Spleen (tissue), 11 donors: Measurements from ENCODE around the gene TBC1D13. TPM values are rescaled to one million over a fixed set of nuclear protein-coding genes. Genes with fewer than 3 reads are reported as not detected.
"Not testable (repeated sequence)": the region's sequence is repeated elsewhere in the genome, so short reads cannot be mapped to it uniquely, and the experiment has no call there.

Source experiments
- DNase-seq: peaks from one replicate; pipeline ENCODE4 v3.0.0-alpha.2; 2020
- H3K27ac ChIP-seq, 8 donors: fragments of 200-600 bp; sonication (generic) in 7 of 8; 1 replicate in 4 of 8; 2 replicates in 4 of 8; pipeline versions ENCODE4 v1.5.0 to v1.8.0; 2016 to 2021; ENCODE audit warnings: inconsistent platforms in 4 of 8, mild to moderate bottlenecking in 4 of 8, moderate library complexity in 1 of 8
- H3K27me3 ChIP-seq, 7 donors: fragments of 200-600 bp; sonication (generic) in 6 of 7; replicated peaks in 1 of 7; 1 replicate in 4 of 7; 2 replicates in 3 of 7; pipeline versions ENCODE4 v1.5.0 to v1.8.0; 2016 to 2021; ENCODE audit warnings: inconsistent platforms in 3 of 7, mild to moderate bottlenecking in 1 of 7
- H3K36me3 ChIP-seq, 6 donors: fragments of 200-600 bp; sonication (generic) in 5 of 6; 1 replicate in 4 of 6; 2 replicates in 2 of 6; pipeline versions ENCODE4 v1.5.0 to v1.8.0; 2016 to 2021; ENCODE audit warnings: inconsistent platforms in 2 of 6
- H3K4me1 ChIP-seq, 6 donors: fragments of 200-600 bp; sonication (generic) in 5 of 6; 1 replicate in 3 of 6; 2 replicates in 3 of 6; pipeline versions ENCODE4 v1.5.0 to v1.8.0; 2016 to 2021; ENCODE audit warnings: inconsistent platforms in 3 of 6
- H3K4me3 ChIP-seq, 8 donors: fragments of 200-600 bp; sonication (generic) in 7 of 8; 1 replicate in 4 of 8; 2 replicates in 4 of 8; pipeline versions ENCODE4 v1.5.0 to v1.8.0; 2016 to 2021; ENCODE audit warnings: inconsistent platforms in 4 of 8, mild to moderate bottlenecking in 4 of 8, moderate library complexity in 2 of 8
- H3K9me3 ChIP-seq, 8 donors: fragments of 200-600 bp; sonication (generic) in 7 of 8; 1 replicate in 4 of 8; 2 replicates in 4 of 8; pipeline versions ENCODE4 v1.5.0 to v1.8.0; 2016 to 2021; ENCODE audit warnings: inconsistent platforms in 4 of 8
- POLR2A ChIP-seq, 3 donors: fragments of 450-650 bp; IDR thresholded peaks; one replicate each; pipeline ENCODE4 v1.5.1; 2017; ENCODE audit warnings: antibody characterized with exemption in 3 of 3, mild to moderate bottlenecking in 1 of 3
- POLR2AphosphoS5 ChIP-seq, 3 donors: sonication (generic); formaldehyde crosslinking; IDR thresholded peaks; one replicate each; pipeline ENCODE4 v1.5.1; 2017; ENCODE audit warnings: antibody characterized with exemption in 3 of 3
- WGBS, 5 donors: extraction: QIAGEN DNeasy Blood & Tissue Kit in 3 of 5; methylation state at CpG; one replicate each; pipeline versions ENCODE4 v1.1.5 to v1.1.7; 2013 to 2018; 5-methylcytosine and 5-hydroxymethylcytosine counted together
- intact Hi-C: fragments of 100-400 bp; cut with DNase I; formaldehyde crosslinking; loops from one replicate; pipeline ENCODE4 v1.15.0; 2023; ENCODE audit warnings: low total_unique reads
- polyA plus RNA-seq, 3 donors: library from polyadenylated mRNA; stranded (reverse); fragments of 200-250 nt; gene quantifications; one replicate each; pipeline ENCODE4 v1.2.1, GENCODE V29; 2013
- total RNA-seq, 7 donors: library from RNA; depleted of rRNA in 3 of 7; stranded (reverse); fragments of >200 nt in 3 of 7; fragmentation: NEBNext Ultra II Directional in 4 of 7; extraction: Animal tissue kit (Norgen Biotek cat#: 25700) in 4 of 7; gene quantifications; one replicate each; pipeline versions ENCODE4 v1.1.0 to v1.2.1, GENCODE V29; 2016 to 2021
- TF ChIP-seq, protein P1 (sequence below), 11 experiments: fragments of 200-600 bp in 7 of 11; fragments of 450-650 bp in 4 of 11; sonication (generic) in 4 of 11; IDR thresholded peaks in 8 of 11; conservative IDR thresholded peaks in 3 of 11; 1 replicate in 7 of 11; 2 replicates in 4 of 11; pipeline versions ENCODE4 v1.4.0 to v1.8.0; 2016 to 2021; ENCODE audit warnings: antibody characterized with exemption in 11 of 11, inconsistent platforms in 4 of 11, mild to moderate bottlenecking in 1 of 11
- donor health status: healthy with polysubstance abuse.
- donor health status: DM: no; HTN: no; CAD: no; lungs with moderate emphysema.
- donor health status: DM: no; HTN: no; CAD: no.
- donor health status: Bipolar disorder and iron deficiency.
- donor health status: healthy.
- donor health status: DM: no; HTN: no; CAD: no.
- donor health status: DM: yes; HTN: yes; CAD: no.

TBC1D13 gene
- total and polyA plus RNA-seq, 10 donors: 10.8 to 34.2 (median 23.9) TPM

DNA sequence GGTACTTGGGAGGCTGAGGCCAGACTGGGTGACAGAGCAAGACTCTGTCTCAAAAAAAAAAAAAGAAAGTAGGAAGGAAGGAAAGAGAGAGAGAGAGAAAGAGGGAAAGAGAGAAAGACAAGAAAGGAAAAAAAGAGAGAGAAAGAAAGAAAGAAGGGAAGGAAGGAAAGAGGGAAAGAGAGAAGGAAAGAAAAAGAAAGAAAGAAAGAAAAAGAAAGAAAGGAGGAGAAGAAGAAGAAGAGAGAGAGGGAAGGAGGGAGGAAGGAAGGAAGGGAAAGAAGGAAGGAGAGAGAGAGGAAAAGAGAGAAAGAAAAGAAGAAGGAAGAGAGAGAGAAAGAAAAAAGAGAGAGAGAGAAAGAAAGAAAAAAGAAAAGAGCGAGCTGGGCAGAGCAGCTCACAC lies 12.2 kb upstream of the TBC1D13 start:
- peaks cover 7 to 25% (median 22%) of the 10 kb centered on the region in 6 donors for H3K4me1 ChIP-seq
- 81 to 94% (median 86%) methylated on average over 1 of the region's 1 CpG for WGBS, 5 donors

DNA sequence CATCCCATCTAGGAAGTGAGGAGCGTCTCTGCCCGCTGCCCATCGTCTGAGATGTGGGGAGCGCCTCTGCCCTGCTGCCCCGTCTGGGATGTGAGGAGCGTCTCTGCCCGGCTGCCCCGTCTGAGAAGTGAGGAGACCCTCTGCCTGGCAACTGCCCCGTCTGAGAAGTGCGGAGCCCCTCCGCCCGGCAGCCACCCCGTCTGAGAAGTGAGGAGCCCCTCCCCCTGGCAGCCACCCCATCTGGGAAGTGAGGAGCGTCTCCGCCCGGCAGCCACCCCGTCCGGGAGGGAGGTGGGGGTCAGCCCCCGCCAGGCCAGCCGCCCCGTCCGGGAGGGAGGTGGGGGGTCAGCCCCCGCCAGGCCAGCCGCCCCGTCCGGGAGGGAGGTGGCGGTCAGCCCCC lies 7.0 kb upstream of the TBC1D13 start:
- H3K4me3 ChIP-seq, DNase-seq, intact Hi-C loops, H3K36me3 ChIP-seq, H3K27me3 ChIP-seq, H3K27ac ChIP-seq: not testable (repeated sequence)
- Histone ChIP-seq H3K9me3 (peaks cover 0 to 27% (median 16%) of the 10 kb centered on the region in 8 donors), H3K4me1 (peaks cover 0 to 18% (median 0%) of the 10 kb centered on the region in 6 donors)
- 87 to 99% (median 96%) methylated on average over 10 to 27 of the region's 27 CpGs for WGBS, 5 donors

More for the DNA sequence above, 12.2 kb upstream of the TBC1D13 start:
- Histone ChIP-seq H3K27me3 (no peaks in the 10 kb centered on the region), H3K9me3 (peaks cover 0 to 16% (median 10%) of the 10 kb centered on the region in 8 donors), H3K27ac (no peak overlapping the region), H3K4me3 (no peak overlapping the region), H3K36me3 (no peaks in the 10 kb centered on the region)
- no peak for TF ChIP-seq POLR2A (IDR thresholded peaks at IDR 0.05)
- no peak for TF ChIP-seq POLR2AphosphoS5 (IDR thresholded peaks at IDR 0.05)
- TF ChIP-seq, protein P1, sequence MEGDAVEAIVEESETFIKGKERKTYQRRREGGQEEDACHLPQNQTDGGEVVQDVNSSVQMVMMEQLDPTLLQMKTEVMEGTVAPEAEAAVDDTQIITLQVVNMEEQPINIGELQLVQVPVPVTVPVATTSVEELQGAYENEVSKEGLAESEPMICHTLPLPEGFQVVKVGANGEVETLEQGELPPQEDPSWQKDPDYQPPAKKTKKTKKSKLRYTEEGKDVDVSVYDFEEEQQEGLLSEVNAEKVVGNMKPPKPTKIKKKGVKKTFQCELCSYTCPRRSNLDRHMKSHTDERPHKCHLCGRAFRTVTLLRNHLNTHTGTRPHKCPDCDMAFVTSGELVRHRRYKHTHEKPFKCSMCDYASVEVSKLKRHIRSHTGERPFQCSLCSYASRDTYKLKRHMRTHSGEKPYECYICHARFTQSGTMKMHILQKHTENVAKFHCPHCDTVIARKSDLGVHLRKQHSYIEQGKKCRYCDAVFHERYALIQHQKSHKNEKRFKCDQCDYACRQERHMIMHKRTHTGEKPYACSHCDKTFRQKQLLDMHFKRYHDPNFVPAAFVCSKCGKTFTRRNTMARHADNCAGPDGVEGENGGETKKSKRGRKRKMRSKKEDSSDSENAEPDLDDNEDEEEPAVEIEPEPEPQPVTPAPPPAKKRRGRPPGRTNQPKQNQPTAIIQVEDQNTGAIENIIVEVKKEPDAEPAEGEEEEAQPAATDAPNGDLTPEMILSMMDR (IDR thresholded peaks at IDR 0.05 in 8 of 11, conservative IDR thresholded peaks at IDR 0.05 in 3 of 11): no peak
- DNase-seq: no peak
- intact Hi-C loops: no loop called here

DNA sequence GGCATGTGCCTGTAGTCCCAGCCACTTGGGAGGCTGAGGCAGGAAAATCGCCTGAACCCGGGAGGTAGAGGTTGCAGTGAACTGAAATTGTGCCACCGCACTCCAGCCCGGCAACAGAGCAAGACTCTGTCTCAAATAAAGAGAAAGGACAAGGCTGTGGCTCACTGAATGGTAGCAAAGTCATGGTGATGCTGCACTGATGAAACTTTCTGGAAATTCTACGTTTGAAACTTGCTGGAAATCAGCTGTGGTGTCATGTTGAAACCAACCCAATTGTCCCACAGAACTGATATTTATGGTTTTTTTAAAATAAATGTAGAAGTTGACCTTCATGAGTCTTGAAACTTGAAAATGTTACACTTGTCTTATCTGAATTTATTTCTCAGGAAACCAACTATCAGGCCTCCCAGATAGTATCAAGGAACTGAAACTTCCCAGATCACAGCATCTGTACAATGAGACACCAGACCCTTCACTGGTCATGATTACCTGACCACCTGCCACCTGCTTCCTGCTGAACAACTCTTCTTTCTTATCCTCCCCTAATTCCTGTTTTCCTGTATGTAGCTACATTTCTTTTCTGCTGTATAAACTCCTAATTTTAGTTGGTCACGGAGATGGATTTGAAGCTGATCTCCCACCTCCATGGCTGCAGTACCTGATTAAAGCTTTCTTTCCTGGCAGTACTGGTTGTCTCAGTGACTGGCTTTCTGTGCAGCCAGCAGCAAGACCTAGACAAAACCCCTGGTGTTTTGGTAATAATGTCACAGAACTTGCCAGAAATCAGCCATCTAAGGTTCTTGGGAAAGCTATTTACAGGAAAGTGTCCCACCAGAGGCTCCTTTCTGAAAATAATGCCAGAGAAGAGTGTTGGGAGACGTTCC lies 5.6 kb upstream of the TBC1D13 start:
- Histone ChIP-seq H3K27me3 (no peaks in the 10 kb centered on the region), H3K4me3 (no peak overlapping the region), H3K27ac (peak overlapping the region in 3 of 8 donors; percentile 15 to 38 (median 22)), H3K9me3 (peaks cover 0 to 14% (median 8%) of the 10 kb centered on the region in 8 donors), H3K4me1 (peaks cover 0 to 22% (median 1%) of the 10 kb centered on the region in 6 donors), H3K36me3 (no peaks in the 10 kb centered on the region)
- intact Hi-C loops: no loop called here
- TF ChIP-seq, protein P1 (IDR thresholded peaks at IDR 0.05 in 8 of 11, conservative IDR thresholded peaks at IDR 0.05 in 3 of 11): no peak
- TF ChIP-seq POLR2A (IDR thresholded peaks at IDR 0.05) (no peak), POLR2AphosphoS5 (IDR thresholded peaks at IDR 0.05) (no peak)
- 49 to 69% (median 64%) methylated on average over 7 of the region's 7 CpGs for WGBS, 5 donors
- DNase-seq: no peak

DNA sequence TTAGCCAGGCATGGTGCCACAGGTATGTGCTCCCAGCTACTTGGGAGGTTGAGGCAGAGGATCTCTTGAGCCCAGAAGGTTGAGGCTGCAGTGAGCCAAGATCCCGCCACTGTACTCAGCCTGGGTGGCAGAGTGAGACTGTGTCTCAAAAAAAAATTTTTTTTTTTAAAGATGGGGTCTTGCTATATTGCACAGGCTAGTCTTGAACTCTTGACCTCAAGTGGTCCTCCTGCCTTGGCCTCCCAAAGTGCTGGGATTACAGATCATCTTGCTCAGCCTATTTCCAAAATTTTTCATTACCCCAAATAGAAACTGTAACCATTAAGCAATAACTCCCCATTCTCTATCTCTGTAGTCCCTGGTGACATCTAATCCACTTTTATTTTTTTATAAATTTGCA lies 4.4 kb upstream of the TBC1D13 start:
- Histone ChIP-seq H3K27me3 (no peaks in the 10 kb centered on the region), H3K4me3 (no peak overlapping the region), H3K4me1 (peaks cover under 1 to 31% (median 6%) of the 10 kb centered on the region in 6 donors), H3K9me3 (peaks cover 0 to 11% (median 6%) of the 10 kb centered on the region in 8 donors), H3K27ac (no peak overlapping the region), H3K36me3 (no peaks in the 10 kb centered on the region)
- no peak for DNase-seq
- TF ChIP-seq, protein P1 (IDR thresholded peaks at IDR 0.05 in 8 of 11, conservative IDR thresholded peaks at IDR 0.05 in 3 of 11): no peak
- TF ChIP-seq POLR2AphosphoS5 (IDR thresholded peaks at IDR 0.05): no peak
- TF ChIP-seq POLR2A (IDR thresholded peaks at IDR 0.05): no peak
- 81 to 95% (median 92%) methylated on average over 1 of the region's 1 CpG for WGBS, 5 donors
- intact Hi-C loops: no loop called here
